Measurements from ENCODE around the gene GNAI3. TPM values are rescaled to one million over a fixed set of nuclear protein-coding genes. Genes with fewer than 3 reads are reported as not detected.

GNAI3 gene
- total RNA-seq, 1 experiment from 2014 or later = 9.9 TPM

- Histone ChIP-seq H2BK5ac (ENCODE audit: insufficient read length, low read length) (no peak overlapping the region), H4K20me1 (ENCODE audit: control insufficient read depth, insufficient read depth, insufficient read length) (no peaks in the 10 kb centered on the region), H3K79me1 (ENCODE audit: insufficient read depth, low read depth, low read length, poor library complexity, severe bottlenecking) (no peaks in the 10 kb centered on the region), H3K27me3 (ENCODE audit: insufficient read depth, low read length) (peaks cover 2% of the 10 kb centered on the region; the same call in 1 of the 2 replicates), H2BK15ac (ENCODE audit: low read depth, low read length) (no peak overlapping the region), H3K79me2 (ENCODE audit: insufficient read depth, low read length) (no peaks in the 10 kb centered on the region), H3K4ac (ENCODE audit: low read depth, low read length) (no peak overlapping the region), H4K5ac (ENCODE audit: insufficient read length, low read depth, low read length) (no peak overlapping the region), H3K27ac (ENCODE audit: insufficient read length, low read depth, low read length) (no peak overlapping the region), H3K56ac (ENCODE audit: insufficient read length, low read depth, low read length) (no peak overlapping the region), H3K18ac (ENCODE audit: insufficient read length, low read depth, low read length) (no peak overlapping the region), H3K14ac (ENCODE audit: insufficient read depth, low read length) (no peak overlapping the region), H2BK20ac (ENCODE audit: low read depth, low read length, poor library complexity, severe bottlenecking) (no peak overlapping the region), H2BK12ac (ENCODE audit: insufficient read length, low read depth, low read length) (no peak overlapping the region), H3T11ph (ENCODE audit: low read length) (no peak overlapping the region), H3K4me1 (ENCODE audit: insufficient read depth, low read length) (peaks cover 3% of the 10 kb centered on the region; the same call in 1 of the 2 replicates), H3K23me2 (ENCODE audit: insufficient read length, low read depth, low read length, poor library complexity, severe bottlenecking) (peaks cover 5% of the 10 kb centered on the region), H3K4me2 (ENCODE audit: insufficient read depth, insufficient read length, low read length) (no peak overlapping the region), H2BK120ac (ENCODE audit: low read depth, low read length, poor library complexity, severe bottlenecking) (no peak overlapping the region), H3K9me3 (ENCODE audit: control insufficient read depth, low read depth, low read length) (no peaks in the 10 kb centered on the region), H4K8ac (replicated peaks; ENCODE audit: insufficient read length, low read depth, low read length) (no peak overlapping the region), H4K91ac (ENCODE audit: insufficient read length, low read depth, low read length) (no peak overlapping the region), H3K23ac (ENCODE audit: insufficient read length, low read depth, low read length) (no peak overlapping the region), H3K9ac (ENCODE audit: extremely low read depth, insufficient read length, low read length) (no peak overlapping the region), H2AFZ (ENCODE audit: low read length) (no peak overlapping the region), H2AK5ac (ENCODE audit: insufficient read length, low read length) (no peak overlapping the region)
- TF ChIP-seq CTCF (conservative IDR thresholded peaks at IDR 0.05) = no peak
- peaks cover 5 to 7% of the 10 kb centered on the region in 2 experiments for H3K4me1 Mint-ChIP-seq
- no peaks in the 10 kb centered on the region for H3K36me3 Mint-ChIP-seq (ENCODE audit: insufficient read depth in 1 of 3, low read depth in 3 of 3)
- H3K27ac Mint-ChIP-seq = no peak overlapping the region
- H3K27me3 Mint-ChIP-seq (ENCODE audit: low read depth) = peaks cover 39% of the 10 kb centered on the region
- DNase-seq = no peak
- no CpG with 5 or more reads among the region's 3 CpGs for WGBS (ENCODE audit: extremely low coverage, insufficient read length, low lambda C conversion rate)
- H3K9me3 Mint-ChIP-seq = no peaks in the 10 kb centered on the region
- H3K4me3 Mint-ChIP-seq = no peak overlapping the region
Measured at GRCh38 chr1:109514846-109515245, 33.6 kb upstream of the GNAI3 start.

All from H9 (cell line).